ENCODE data around the gene PSME3.

PSME3 gene

DNA sequence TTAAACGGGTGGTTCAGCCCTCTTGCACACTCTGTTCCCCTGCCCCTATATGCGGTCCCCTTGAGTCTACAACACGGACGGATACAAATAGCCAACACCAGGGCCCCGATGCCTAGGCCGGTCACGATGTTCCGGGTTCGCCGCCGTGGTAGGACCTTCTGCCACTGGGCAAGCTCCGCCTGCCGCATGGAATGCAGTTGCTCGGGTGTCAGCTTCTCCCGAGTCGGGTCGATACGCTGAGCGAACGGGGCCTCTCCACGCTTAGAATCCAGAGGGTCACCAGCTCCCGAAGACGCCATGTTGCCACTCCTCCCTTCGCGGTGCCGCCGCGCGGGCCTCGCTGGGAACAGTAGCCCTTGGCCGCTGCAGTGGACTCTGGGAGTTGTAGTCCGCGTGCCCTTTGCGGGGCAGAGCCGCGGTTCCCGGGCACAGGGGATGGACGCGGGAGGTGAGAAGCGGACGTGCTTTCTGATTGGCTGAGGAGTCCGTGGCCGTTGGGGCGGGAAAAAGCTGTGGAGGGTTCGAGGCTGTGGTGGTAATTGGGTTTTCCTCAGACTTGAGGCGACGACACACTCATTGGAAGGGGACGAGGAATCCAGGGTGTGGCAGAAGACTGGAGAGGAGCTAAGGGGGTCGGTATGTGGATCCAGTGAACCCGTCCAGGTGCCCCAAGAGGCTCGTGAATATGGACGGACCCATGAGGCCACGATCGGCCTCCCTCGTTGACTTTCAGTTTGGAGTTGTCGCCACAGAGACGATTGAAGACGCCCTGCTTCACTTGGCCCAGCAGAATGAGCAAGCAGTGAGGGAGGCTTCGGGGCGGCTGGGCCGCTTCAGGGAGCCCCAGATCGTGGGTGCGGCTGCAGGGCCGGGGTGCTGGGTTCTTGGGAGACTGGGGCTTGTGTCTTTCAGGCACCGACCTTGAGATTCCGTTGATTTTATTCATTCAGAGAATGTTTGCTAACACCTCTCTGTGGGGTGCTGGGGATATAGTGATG lies 34.5 kb upstream of the PSME3 start, which contains the start of the genes CNTD1 and COA3:
Gene CNTD1 (plus strand): TSS at position 479 of the 998 bp plus-strand sequence. CDS start 207 bp downstream, at position 686.
Gene COA3 (minus strand): TSS at position 322 of the 998 bp plus-strand sequence. CDS start 23 bp downstream, at position 299.
- DNase-seq (ENCODE audit: low read depth): peak; percentile 85
- TF ChIP-seq, protein P1, sequence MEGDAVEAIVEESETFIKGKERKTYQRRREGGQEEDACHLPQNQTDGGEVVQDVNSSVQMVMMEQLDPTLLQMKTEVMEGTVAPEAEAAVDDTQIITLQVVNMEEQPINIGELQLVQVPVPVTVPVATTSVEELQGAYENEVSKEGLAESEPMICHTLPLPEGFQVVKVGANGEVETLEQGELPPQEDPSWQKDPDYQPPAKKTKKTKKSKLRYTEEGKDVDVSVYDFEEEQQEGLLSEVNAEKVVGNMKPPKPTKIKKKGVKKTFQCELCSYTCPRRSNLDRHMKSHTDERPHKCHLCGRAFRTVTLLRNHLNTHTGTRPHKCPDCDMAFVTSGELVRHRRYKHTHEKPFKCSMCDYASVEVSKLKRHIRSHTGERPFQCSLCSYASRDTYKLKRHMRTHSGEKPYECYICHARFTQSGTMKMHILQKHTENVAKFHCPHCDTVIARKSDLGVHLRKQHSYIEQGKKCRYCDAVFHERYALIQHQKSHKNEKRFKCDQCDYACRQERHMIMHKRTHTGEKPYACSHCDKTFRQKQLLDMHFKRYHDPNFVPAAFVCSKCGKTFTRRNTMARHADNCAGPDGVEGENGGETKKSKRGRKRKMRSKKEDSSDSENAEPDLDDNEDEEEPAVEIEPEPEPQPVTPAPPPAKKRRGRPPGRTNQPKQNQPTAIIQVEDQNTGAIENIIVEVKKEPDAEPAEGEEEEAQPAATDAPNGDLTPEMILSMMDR (conservative IDR thresholded peaks at IDR 0.05; ENCODE audit: low read depth, low read length): no peak
- H3K4me3 ChIP-seq (ENCODE audit: low read depth, low read length): peak within 1 kb of the TSS; percentile 98

DNA sequence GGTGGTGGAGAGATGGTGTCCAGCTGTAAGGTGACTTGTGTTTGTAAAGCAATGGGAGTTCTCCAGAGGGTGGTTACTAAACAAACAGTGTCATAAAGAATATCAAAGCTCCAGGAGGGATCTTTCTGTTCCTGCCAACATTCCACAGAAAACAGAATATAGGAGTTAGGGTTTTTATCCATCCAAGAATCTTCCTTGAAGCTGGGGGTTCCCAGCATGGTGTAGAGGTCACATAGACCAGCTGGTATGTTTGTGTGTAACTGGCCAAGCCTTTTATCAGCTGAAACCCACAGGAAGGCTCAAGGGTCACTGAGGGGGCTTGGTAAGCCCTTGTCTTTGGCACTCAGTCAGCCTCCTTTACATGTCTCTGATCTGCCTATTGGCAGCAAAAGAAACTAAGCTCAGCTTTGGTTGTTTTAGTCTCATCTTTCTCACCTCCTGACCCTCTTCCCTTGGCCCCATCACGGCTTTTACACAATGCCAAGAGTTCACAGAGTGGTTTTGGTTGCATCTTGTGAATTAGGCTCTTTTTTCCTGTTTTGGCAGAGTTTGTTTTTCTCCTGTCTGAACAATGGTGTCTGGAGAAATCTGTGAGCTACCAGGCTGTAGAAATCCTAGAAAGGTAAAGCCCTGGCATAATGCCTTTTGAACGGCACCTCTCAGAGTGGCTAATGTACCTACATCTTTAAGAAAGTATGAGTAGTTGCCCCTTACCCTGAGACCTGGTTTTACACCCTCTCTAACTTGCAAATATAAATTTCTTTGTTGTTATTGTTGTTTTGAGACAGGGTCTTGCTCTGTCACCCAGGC lies 29.9 kb upstream of the PSME3 start:
- peak; percentile 90 for DNase-seq (ENCODE audit: low read depth)
- H3K4me3 ChIP-seq (ENCODE audit: low read depth, low read length): no peak overlapping the region
- TF ChIP-seq, protein P1 (conservative IDR thresholded peaks at IDR 0.05; ENCODE audit: low read depth, low read length): no peak

DNA sequence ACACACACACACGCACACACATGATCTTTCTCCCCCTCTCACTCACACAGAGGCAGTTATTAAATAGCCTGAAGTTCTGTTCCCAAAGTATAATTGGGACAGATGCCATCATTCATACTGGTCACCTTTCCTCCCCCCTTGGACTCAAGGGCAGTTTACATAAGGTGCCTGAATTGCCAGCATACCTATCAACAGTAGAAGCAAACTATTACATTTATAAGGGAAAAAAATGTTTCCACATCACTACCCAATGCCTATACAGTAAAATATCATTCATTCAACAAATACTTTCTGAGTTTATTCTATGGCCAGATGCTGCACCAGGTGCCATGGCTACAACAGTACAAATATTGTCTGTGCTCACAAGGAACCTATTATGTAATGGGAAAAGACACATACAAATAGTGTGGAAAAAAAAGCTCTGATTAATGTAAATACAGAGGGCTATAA lies 28.3 kb upstream of the PSME3 start:
- no peak overlapping the region for H3K4me3 ChIP-seq (ENCODE audit: low read depth, low read length)
- no peak for DNase-seq (ENCODE audit: low read depth)
- TF ChIP-seq, protein P1 (conservative IDR thresholded peaks at IDR 0.05; ENCODE audit: low read depth, low read length): no peak

DNA sequence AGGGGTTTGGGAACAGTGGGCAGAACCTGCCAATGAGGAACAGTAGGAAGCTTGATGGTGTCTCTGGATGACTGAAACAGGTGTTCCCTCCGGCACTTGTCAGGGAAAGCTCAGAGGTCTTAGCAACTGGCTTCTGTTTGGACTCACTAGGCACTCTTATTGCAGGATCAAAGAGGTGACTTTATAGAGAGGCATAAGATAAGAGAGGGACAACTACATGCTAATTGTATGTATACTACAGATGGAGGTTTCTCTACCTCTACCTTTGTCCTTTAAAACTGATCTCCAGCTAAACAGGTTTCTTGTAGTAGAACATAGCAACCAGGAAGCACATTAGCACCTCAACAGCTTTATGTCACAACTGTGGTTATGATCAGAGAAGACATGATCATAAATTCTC lies 26.9 kb upstream of the PSME3 start:
- TF ChIP-seq, protein P1 (conservative IDR thresholded peaks at IDR 0.05; ENCODE audit: low read depth, low read length): no peak
- no peak overlapping the region for H3K4me3 ChIP-seq (ENCODE audit: low read depth, low read length)
- no peak for DNase-seq (ENCODE audit: low read depth)

DNA sequence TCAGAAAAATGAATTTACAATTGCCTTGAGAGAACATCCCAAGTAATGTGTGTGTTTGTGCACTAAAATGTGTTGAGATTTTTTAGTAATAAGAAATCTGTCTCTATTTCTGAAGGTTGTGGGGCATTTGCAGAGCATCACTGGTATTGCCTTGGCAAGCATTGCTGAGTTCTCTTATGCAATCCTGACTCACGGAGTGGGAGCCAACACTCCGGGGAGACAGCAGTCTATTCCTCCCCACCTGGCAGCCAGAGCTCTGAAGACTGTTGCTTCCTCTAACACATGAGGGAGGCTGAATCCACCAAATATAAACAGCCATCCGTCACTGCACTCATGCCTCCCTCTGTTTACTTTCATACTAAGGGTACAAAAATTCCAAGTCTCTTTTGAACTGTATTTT lies 23.9 kb upstream of the PSME3 start:
- no peak overlapping the region for H3K4me3 ChIP-seq (ENCODE audit: low read depth, low read length)
- TF ChIP-seq, protein P1 (conservative IDR thresholded peaks at IDR 0.05; ENCODE audit: low read depth, low read length): no peak
- DNase-seq (ENCODE audit: low read depth): peak; percentile 87

DNA sequence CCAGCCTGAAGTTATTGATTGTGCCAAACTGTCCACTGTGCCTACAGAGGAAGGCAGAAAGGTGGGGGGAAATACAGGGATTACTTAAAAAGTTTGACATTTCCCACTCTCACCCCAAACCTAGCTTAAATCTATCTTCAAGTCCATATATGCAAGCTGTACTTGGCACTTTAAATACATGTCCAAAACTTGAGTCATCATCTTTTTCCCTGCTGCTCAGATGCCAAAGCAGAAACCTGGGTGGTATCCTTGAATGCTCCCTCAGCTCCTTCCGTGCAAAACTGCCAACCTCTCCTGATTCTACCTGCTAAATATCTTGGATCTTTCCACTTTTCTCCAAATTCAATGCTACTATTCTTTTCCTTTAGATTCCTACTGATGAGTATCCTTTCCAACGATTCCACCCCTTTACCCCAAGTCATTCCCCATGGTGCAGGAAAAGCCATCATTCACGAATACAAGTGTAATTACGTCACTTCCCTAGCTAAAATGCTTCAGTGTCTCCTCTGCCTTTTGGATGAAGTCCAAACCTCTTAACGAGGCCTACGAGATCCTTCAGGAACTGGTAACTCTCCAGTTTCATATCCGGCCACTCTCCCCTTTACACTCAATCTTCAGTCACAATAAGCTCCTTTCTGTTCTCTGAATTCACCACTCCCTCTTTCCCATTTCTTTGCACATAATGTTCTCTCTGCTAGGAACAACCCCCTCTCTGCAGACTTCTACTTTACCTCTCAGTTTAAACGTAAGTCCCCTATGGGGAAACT lies 18.4 kb upstream of the PSME3 start:
- no peak overlapping the region for H3K4me3 ChIP-seq (ENCODE audit: low read depth, low read length)
- peak; percentile 44 for DNase-seq (ENCODE audit: low read depth)
- TF ChIP-seq, protein P1 (conservative IDR thresholded peaks at IDR 0.05; ENCODE audit: low read depth, low read length): no peak
